Astrocyte (in vitro differentiated cells and primary cell): ENCODE measurements around the gene IBSP.

Experiments
- CTCF ChIP-seq: IDR thresholded peaks from 2 replicates; pipeline ENCODE4 v1.5.1; 2011; ENCODE audit warnings: low read depth, mild to moderate bottlenecking, inconsistent platforms, low read length, moderate library complexity; ENCODE audit not compliant: insufficient read depth
- EZH2 ChIP-seq: IDR thresholded peaks from 2 replicates; pipeline ENCODE4 v1.6.1; 2012; ENCODE audit warnings: mild to moderate bottlenecking, low read length, inconsistent platforms; ENCODE audit not compliant: insufficient read depth

GRCh38 chr4:87851332-87851731 lies 52.0 kb downstream of the IBSP start:
- TF ChIP-seq CTCF (no peak), EZH2 (no peak)
